GF-D8 (cell line): ENCODE results near the gene COL20A1.
A peak's percentile ranks its signal among the peaks of the same experiment; 100 is the strongest.

Source experiments
- DNase-seq: peaks from one replicate; lab custom pipeline; 2025; lab: John Stamatoyannopoulos, UW

Gene COL20A1

DNA sequence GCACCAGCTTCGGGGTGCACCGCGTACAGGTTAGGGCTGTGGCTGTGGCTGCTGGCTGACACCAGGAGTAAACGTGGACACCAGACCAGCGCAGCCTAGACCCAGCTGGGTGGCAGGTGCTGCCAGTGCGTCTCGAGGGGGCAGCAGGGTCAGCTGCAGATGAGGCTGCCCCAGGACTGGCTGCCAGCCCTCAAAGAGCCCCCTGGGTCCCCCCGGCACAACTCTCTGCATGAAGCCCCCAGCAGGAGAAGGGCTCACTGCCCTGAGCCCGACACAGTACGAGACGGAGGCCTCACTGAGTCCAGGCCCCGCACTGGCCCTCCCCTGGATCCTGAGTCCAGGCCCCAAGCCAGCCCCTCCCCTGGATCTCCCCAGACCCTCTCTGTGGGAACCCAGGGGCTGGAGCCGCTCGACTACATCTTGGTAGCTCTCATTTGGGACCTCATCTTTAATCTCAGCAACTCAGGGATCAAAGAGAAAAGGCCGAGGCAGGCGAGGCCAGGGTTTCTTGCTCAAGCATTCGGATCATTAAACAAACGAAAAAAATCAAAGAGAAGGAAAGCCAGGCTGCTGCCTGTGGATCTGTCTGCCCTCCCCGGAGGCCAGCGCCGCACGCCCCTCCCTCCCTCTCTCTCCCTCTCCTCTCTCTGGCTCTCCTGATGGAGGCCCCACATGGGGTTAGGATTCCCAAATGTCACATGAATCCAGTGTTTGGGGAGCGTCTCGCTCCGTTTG, 31.8 kb upstream of the COL20A1 start:
- no peak for DNase-seq

DNA sequence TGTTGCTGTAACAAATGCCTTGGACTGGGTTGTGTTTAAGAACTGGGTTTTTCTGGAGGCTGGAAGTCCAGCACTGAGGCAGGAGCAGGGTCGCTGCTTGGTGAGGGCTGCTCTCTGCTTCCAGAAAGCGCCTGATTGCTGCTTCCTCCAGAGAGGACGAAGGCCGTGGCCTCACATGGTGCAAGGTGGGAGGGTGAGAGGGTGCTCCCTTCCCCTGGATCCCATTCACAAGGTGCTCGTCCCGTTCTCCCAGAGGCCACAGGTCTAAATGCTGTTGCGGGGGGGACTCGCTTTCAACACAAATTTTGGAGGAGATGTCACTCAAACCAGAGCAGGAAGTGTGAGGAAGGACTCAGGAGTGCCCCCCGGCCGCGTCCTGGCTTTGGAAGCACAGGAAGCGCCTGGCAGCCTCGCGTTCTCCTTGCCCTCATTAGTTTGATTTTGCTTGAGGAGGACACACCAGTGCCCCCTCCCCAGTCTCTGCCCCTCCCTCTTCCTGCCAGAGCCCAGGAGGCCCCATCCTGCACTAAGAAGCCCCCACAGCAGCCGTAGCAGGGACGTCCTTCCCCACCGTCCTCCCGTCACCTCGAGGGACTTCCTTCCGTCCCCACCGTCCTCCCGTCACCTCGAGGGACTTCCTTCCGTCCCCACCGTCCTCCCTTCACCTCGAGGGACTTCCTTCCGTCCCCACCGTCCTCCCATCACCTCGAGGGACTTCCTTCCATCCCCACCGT, 31.0 kb upstream of the COL20A1 start:
- DNase-seq, result no peak

DNA sequence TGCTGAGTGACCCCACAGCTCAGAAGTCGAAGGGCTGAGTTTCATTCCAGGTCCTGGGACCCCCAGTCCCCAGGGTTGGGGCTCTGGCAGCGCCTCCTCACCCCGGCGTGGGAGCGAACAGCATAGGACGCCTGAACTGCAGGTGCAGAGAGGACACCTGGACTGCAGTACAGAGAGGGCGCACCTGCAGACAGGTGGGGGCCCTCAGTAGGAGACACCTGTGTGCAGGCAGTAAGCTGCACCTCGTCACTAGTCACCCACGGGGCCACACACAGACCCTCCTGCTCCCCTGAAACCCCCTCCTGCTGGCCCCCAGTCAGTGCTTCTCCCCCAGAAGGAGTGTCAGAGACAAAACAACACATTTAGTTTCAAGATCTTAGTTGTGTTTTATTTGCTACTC, 30.1 kb upstream of the COL20A1 start:
- no peak for DNase-seq

DNA sequence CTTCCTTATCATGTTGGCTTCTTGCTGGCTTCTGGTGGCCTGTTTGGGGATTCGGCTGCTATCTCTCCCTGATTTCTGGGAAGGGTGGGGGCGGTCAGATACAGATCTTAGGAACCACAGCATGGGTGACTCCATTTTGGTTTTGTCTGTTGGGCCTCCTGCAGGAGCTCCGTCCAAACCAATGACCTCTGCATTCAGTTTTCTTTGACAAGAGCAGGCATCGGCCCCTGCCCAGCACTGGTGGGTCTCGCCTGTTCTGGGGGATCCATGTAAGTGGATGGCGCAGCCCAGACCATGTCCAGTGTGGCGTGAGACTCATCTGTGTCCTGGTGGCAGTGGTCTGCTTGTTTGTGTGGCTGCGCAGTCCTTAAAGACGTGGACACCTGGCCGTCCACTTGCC, 29.0 kb upstream of the COL20A1 start:
- no peak for DNase-seq

DNA sequence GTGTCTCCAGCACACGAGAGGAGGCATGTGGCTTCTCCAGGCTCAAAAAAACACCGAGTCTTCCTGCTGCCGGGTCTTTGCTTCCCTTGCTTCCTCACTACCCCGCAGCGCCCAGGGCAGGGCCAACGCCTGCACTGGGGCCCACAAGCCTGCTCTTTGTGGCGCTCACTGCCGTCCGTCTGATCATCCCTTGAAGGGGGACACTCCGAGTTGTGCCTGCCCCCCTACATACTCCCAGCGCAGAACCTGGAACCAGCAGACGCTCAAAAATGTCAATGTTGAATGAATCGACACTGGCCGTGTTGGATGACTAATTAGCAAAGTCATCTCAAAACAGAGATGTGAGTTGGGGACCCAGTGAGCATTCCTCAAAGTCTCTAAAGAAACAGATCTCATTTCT, 28.5 kb upstream of the COL20A1 start:
- DNase-seq, result no peak

DNA sequence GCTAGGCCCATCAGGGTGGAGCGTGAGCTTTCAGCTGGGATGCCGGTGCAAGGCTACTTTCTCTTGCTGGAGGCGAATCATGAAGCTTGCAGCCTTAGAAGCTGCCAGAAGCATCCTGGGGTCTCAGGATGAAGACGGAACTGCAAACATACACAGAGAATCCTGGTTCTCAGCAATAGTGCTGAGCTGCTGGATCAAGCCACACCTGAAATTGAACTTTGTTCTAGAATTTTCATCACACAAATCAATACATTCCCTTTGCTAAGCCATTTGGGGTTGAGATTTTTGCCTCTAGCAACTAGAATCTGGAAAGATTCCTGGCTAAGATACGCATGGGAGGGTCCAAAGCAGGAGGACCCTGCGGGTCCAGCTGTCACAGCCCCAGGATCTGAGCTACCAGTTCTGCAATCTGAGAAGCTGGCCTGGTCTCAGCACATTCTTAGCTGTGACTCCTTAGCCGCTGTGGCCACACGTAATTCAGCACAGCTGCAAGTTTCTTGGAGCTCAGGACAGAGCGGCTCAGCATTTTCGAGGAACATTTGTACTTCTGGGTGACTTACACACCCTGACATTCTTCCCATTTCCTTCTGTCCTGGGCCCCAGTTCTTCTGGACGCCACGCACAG, 27.0 kb upstream of the COL20A1 start:
- DNase-seq, result no peak

DNA sequence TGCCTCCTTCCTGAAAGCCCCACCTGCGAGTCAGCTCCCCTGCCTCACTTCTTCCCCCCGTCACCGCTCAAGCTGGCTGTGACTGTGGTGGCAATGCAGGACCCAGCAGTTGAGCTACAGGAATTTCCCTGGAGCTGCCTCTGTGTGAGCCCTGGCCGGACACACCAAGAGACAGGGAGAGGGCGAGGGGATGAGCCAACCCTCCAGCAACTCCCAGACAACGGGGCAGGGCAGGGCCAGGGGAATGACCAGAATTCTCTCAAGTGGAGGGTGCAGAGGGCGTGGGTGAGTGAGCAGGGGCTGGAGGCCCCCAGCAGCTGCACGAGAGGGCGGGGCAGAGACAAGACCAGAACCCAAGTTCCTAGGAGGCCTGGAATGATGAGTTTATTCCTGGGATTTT, 25.3 kb upstream of the COL20A1 start:
- no peak for DNase-seq

DNA sequence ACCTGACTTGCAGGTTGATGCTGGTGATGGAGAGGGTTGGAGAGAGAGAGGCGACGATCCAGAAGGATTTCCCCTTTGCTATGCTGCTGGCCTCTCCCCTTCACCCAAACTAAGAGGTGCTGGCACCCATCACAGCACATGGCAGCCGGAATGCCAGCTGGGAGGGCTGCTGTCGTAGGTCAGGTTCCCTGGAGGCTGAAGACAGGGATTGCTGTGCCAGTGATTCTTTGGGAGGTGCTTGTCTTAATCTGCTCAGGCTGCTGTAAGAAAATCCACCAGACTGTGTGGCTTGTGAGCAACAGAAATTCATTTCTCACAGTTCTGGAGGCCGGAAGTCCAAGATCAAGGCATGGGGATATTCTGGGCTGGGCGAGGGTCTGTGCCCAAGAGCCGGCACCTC, 24.7 kb upstream of the COL20A1 start:
- DNase-seq, result no peak

DNA sequence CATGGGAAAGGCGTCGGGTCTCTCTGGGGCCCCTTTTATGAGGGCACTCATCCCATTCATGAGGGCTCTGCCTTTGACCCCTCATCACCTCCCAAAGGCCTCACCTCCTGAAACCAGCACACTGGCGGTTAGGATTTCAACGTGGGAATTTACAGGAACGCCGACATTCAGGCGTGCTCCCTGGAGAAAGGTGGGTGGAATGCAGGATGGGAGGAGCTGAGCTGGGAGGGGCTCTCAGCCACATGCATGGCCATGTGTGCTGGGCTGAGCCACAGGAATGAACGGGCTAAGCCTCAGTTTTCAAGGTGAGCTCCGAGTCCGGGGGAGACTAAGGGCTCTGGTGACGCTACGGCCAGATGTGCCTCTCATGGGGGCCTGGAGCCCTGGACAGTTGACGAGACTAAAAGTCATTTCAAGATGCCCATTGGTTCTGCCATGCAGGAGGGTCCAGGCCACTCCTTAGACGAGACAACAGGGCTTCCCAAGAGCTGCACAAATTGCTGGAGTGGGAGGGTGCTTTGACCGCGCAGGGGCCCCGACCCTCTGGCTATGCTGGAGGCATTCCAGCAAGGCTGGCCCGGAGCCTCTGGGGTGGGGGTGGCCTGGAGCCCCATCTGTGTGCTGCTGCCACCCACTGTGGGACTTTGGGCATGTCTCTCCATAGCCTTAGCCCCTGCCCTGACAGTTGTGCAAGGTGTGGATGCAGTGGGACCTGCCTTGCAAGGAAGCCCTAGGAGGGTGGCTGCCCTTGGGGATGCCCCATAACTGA, 24.1 kb upstream of the COL20A1 start:
- DNase-seq, result no peak

DNA sequence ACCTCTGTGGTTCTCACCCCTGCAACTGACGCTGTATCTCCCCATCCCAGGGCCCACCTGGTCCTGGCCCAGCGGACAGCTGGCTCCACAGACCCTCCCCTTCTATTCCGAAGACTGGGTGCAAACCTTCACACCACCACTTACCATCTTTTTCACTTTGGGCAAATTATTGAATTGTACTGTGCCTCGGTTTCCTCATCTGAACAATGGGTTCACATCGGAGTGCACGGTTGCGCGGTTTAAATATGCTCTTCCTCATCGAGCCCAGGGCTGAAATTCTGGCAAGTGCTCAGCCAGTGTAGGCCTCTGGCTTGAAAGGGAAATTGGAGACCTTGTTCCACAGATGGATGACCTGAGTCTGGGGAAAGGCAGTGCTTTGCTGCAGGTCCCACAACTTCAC, 23.3 kb upstream of the COL20A1 start:
- no peak for DNase-seq

DNA sequence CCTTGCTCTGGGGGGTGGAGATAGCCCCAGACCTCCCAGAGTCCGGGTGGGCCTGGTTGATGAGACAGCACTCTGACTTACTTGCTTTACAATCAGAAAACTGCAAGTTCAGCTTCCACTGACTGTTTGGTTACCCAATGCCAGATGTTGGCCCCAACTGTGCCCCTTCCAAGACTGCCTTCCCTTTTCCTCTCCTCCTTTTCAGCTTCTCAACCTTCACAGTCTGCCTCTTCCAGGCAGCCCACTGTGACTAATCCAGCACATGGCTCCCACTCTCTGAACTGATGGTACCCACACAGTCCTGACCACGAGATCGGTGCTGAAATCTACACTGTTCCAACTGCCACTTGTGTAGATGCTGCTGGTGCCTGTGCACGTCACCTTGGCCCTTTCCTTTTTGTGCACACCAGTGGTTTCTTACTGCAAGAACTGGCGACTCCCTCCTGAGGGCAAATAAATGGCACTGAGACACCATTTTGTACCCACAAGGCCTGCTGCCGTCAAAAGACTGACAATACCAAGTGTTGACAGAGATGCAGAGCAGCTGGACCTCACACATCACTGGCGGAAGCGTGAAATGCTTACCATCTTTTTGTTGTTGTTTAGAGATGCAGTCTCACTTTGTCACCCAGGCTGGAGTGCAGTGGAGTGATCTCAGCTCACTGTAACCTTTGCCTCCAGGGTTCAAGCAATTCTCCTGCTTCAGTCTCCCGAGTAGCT, 22.2 kb upstream of the COL20A1 start:
- DNase-seq, result no peak

DNA sequence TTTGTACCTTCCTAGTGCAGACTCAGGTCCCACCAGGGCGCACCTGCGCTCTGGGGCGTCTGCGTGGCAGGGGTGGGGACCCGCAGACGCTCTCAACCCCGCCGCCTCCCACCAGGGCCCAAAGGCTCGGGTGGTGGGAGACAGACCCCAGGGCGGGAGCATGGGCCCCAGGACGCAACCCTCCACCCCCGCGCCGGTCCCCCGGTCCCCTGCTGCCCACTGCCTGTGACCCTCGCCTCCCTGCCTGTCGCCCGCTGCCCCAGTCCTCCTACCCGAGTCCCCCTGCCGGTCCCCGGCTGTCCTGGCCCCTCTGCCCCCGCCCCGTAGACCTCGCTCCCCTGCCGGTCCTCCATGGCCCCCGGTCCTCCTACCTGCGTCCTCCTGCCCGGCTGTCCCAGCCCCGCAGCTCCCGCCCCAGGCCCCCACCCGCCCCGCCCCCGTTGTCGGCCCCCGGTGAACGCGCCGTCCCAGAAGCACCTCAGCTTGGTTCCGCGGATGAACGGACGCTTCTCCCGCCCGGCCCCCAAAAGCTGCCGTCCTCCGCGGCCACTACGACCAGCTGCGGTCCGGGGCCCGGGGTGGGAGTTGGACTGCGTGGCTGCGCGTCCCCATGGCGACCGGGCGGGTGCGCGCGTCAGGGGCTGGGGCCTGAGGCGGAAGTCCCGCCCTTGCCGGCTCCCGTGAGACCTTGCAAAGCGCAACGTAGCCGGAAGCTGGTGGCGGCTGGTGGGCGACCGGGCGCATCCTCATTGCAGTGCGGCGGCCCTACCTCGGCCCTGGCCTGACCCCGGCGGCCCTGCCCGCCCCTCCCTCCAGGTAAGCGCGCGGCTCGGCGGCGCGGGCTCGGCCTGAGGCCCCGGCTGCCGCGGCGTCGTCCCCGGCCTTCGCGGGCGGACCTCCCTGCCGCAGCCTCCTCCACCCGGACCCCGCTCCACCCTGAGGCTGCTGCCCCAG, 20.6 kb upstream of the COL20A1 start, which contains the start of gene ARFGAP1:
Gene ARFGAP1 (plus strand): TSS at position 709 of the 954 bp plus-strand sequence. CDS start 2,768 bp downstream, outside the sequence.
- DNase-seq, result peak; percentile 51

DNA sequence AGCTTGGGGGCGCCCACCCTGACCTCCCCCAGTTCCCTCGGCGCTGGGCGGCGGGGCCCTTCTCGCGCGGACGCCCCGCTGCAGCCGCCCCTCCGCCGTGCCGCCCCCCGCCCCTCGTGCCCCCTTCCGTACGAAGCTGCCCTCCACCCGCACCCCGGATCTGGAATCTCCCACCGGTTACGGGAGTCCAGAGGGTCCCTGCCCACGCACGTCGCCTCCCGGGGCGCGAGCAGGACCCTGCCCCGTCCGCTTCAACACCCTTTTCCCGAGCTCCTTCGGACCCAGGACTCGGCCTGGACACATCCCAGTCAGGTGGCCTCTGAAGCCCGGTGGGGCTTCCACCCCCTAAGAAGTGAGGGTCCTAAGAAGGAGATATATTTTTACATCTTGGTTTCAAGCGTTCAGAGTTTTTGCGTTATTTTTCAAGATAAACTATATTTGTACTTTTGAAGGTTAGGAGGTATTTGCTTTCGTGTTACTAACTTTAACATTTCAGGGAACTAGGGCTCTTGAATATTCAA, 19.9 kb upstream of the COL20A1 start:
- DNase-seq, result no peak

DNA sequence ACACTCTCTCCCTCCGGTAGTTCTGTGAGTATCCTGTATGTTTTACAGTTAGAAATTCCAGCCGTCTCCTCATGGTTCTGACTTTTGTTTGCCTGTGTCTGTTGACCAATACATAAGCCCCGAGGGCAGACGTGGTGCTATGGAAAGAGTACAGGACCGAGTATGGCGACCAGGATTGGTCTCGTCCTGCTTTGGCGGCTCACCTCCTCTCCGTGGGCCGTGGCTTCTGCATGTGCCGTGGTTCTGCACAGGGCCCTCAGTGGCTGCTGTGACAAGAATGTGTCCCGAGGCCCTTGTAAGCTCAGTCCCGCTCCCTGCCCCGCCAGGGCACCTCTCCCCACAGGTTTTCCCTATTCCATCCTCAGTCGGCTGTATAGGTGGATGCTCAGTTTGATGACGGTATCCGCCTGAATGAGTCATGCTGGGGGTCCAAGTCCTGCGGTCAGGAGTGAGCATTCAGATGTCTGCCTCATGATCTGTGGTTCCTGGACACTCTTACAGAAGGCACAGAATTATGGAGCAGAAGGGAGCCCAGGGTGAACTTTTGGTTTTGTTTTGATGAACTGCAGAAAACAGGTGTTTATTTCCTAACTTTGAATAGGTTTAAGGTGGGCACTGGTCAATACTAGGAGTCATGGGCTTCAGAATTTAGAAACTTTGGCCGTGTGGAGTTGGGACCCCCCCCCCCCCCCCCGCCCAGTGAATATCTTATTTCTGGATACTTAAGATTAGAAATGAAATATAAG, 19.2 kb upstream of the COL20A1 start:
- no peak for DNase-seq

DNA sequence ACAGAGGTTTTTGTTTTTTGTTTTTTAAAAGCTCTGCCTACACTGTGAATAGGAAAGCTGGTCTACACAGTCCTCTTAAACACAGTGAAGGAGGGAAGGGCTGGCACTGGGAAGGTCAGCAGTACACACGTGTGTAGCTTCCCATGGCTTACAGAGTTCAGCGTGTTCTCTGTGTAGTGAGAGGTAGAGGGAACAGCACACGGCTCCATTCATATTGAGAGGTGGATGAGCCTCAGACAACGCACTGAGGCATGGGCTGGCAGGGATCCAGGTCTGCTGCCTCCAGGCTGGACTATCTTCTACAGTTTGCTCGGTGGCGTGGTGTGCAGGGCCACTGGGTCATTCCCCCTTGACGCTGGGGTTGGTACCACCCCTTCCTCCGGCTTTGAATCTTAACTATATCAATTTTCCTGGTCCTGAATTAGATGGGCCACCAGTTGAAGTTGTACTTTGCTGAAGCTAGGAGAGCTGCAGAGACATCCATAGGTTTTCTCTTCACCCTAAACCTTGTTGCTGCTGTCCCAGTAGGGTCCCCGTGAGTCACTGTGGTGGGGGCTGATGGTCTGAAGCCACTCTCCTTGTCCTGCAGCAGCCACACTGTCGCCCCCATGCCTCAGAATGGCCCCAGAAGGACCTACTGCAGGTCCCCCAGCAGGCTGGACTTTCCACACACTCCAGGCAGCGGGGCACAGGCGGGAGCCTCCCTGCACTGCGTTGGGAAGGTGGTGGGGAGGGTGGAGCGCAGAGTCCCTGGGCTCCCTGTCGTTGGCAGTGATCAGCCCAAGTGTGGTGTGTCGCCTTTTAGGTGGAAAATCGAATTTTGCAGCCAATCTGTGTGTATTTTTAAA, 18.4 kb upstream of the COL20A1 start:
- DNase-seq, result no peak

DNA sequence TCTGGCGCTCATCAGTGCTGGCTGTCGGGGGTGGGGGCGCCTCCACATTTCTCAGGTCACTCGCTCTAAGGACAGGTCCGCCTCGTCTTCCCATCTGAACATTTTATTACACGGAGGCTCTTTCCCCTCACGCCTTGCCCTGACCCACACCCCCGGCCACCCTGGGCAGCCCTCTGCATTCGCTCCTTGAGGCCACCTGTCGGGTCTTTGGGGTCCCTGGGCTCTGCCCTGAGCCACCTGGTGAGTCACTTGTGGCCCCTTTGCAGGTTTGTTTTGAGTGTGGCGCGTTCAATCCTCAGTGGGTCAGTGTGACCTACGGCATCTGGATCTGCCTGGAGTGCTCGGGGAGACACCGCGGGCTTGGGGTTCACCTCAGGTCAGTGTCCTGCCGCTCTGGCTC, 17.2 kb upstream of the COL20A1 start:
- no peak for DNase-seq

DNA sequence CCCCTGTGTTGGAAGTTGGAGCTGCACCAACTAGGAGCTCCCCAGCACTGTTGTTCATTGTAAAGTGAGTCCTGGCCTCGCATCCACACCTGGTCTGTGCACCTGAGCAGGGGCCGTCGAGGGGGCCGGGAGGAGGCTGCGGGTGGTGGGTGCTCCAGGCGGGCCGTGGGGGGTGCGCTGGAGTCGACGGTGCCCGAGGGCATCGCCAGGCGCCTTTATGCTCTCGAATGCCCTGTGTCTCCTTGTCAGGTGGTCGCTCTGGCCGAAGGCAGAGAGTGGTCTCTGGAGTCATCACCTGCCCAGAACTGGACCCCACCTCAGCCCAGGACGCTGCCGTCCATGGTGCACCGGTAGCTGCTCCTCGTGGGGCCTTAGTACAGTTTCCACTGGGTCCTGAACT, 16.0 kb upstream of the COL20A1 start:
- no peak for DNase-seq

DNA sequence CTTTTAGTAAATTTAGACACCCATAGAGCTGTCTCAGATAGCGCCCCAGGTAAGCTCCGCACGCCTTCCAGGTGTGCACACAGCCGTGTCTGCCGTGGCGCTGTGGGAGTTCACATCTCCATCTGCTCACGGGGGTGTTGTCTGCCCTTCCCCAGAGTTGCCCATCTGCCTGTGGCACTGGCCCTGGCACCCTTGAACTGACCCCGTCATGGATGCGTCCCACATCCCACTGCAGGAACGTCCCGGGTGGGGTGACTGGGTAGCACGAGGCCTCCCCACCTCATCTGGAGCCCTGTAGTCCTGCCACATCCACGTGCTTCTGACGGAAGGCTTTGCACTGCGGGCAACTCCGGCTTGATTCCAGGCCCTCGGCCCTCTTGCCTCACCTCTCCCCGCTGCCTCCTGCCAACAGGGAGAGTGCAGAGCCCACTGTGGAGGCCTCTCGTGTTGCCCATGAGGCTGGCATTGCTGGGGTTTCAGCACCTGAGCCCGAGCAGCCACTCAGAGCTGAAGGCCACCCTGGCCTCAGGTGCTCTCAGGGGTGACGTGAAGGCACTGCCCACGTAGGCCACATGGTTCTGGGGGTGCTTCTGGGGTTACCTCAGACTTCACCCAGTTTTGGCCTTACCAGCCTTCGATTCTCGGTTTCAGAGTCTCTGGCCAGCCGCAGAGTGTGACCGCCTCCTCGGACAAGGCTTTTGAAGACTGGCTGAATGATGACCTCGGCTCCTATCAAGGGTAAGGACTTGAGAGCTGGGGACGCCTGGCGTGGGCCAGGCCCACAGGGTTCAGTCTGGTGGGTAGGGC, 15.3 kb upstream of the COL20A1 start:
- DNase-seq, result no peak
